HG03064 (cell line): Measurements from ENCODE around the gene HRH1.
A peak's percentile ranks its signal among the peaks of the same experiment; 100 is the strongest.
"Not testable (repeated sequence)": the region's sequence is repeated elsewhere in the genome, so short reads cannot be mapped to it uniquely, and the experiment has no call there.

Experiments used
- ATAC-seq: cut with Tn5 transposase; IDR thresholded peaks from one replicate; pipeline ENCODE4 v1.9.1; 2021; ENCODE audit warnings: low read depth; ENCODE audit not compliant: unreplicated experiment

Gene HRH1

GRCh38 chr3:11140713-11141104, 13.6 kb upstream of the HRH1 start:
- peak; percentile 34 for ATAC-seq

DNA sequence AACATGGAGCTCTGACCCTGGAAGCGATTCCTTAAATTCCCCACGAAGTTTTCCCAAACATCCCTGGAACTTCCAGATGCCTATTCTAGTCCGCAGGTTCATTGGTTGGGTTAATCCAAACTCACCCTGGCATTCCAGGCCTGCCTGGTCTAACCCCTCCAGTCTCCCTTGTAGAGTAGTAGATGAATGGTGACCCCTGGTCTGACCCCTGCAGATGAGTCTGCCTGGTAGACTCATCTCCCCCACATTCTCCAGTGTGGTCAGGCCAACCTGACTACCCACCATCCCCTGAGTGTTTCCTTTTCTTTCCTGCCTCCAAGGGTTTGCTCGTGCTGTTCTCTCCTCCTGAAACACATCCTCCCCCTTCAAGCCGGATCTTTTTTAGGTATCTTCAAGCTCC, 10.8 kb upstream of the HRH1 start:
- ATAC-seq, result no peak

- no peak for ATAC-seq
Measured at GRCh38 chr3:11144996-11145395, 9.3 kb upstream of the HRH1 start.

- ATAC-seq, result no peak
Measured at GRCh38 chr3:11145888-11146287, 8.4 kb upstream of the HRH1 start.

GRCh38 chr3:11146773-11147660, 7.3 kb upstream of the HRH1 start:
- ATAC-seq, result no peak

GRCh38 chr3:11150256-11150655, 4.0 kb upstream of the HRH1 start:
- ATAC-seq, result no peak

GRCh38 chr3:11152301-11152700, 2.0 kb upstream of the HRH1 start:
- no peak for ATAC-seq

- ATAC-seq, result no peak
Measured at GRCh38 chr3:11154953-11155325, 646 bp downstream of the HRH1 start.

DNA sequence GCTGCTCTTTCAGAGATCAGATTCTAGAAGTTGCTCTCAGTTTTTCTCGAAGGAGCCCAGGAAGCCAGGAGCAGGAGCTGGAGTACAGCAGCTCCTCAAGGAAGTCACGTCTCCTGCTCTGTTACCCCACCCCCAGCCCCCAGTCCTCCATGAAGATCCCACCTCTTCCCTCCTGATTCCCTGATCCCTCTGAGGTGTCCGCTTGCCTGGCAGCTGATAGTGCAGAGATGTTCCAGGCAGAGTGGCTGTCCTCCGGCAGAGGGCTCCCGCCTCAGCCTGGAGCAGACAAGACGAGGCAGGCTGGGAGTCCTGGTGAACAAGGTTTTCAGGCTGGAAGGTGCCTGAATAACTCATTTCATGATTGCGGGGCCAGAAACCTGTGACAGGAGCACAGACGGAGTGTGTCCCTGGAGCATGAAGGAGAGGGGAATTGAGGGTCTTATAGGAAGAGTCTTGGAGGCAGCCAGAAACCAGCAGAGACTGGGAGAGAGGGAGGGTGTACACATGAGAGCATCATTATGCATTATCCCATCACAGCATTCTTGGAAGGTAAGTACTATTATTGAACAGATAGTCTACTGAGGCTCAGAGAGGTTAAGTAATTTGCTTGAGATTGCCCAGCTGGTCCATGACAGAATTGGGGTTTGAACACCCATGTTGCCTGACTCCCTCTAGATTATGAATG, 1.2 kb downstream of the HRH1 start:
- ATAC-seq, result no peak

DNA sequence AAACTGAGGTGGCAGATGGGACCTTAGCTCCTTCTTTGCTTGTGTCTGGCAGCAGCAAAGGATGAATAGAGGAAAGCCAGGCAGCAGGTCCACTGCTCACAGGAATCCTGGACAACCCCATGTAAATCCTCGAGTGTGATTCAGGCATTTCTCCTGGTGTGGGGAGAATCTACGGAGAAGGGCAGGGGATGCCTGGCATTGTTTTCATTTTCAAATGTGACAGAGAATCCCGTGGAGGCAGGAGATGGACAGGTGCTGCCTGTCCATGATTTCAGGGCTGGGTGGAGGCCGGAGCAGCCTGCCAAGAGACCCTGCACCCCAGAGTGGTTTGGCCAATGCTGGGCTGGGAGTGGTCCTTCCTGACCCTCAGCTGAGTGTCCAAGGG, 1.7 kb downstream of the HRH1 start:
- no peak for ATAC-seq

DNA sequence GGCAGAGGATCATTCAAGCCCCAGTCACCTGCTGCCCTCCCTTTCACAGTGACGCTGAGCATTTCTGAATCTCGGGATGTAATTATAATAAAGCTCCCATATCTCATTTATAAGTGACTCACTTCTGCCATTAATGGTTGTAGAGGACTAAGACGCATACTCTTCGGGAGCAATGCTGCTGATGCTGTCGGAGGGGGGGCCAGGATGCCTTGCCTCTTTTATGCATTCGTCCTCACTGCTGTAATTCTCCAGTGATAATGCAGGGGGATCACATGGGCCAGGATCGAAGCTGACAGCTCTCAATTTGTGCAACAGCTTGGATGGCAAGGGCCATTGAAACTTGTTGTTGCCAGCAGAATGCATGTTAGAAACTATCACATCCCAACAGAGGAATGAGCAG, 3.1 kb downstream of the HRH1 start:
- ATAC-seq, result no peak

DNA sequence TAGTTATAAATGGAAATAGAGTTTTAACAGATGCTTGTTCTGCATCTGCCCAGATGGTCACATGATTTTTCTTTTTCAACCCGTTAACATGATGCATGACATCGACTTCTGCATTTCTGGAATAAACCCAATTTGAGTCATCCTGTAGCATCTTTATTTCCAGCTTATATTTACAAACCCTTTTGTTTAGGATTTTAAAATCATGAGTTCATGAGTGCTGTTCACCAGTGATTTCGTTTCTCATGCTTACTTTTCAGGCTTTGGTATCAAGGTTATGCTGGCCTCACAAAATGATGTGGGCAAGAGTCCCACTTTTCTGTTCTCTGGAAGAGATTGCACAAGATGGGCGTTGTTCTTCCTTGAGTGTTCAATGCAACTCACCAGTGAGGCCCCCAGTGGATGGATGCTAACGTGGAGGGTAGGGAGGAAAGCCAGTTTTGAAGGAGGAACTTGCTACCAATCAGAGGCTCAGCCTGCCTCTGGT, 5.2 kb downstream of the HRH1 start:
- ATAC-seq, result no peak

GRCh38 chr3:11161666-11162065, 7.4 kb downstream of the HRH1 start:
- no peak for ATAC-seq

- ATAC-seq, result no peak
Measured at GRCh38 chr3:11162401-11163345, 8.4 kb downstream of the HRH1 start.

- ATAC-seq, result no peak
Measured at GRCh38 chr3:11164607-11165006, 10.3 kb downstream of the HRH1 start.

DNA sequence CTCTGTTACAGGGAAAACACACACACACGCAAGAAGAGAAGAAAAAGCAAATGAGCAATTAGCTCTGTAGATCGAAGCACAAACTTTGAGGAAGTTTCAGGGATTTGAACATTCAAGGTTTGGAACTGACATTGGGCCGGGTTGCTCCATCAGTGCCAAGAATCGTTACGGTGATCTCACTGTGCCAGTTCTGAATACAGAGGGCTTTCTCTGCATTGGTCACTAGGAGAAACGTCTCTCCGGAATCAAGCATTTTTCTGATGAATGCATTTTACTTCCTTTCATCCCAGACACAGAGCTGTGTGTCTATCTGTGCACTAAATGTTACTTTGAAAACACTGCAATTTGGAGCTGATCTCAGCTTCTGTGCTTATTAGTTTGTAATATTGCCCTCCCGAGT, 11.2 kb downstream of the HRH1 start:
- ATAC-seq, result no peak

GRCh38 chr3:11166807-11167400, 12.6 kb downstream of the HRH1 start:
- ATAC-seq, result not testable (repeated sequence)

- no peak for ATAC-seq
Measured at GRCh38 chr3:11167590-11167989, 13.3 kb downstream of the HRH1 start.

- ATAC-seq, result no peak
Measured at GRCh38 chr3:11168406-11168805, 14.1 kb downstream of the HRH1 start.
